ENCODE results near the gene NEK11.

NEK11 gene

DNA sequence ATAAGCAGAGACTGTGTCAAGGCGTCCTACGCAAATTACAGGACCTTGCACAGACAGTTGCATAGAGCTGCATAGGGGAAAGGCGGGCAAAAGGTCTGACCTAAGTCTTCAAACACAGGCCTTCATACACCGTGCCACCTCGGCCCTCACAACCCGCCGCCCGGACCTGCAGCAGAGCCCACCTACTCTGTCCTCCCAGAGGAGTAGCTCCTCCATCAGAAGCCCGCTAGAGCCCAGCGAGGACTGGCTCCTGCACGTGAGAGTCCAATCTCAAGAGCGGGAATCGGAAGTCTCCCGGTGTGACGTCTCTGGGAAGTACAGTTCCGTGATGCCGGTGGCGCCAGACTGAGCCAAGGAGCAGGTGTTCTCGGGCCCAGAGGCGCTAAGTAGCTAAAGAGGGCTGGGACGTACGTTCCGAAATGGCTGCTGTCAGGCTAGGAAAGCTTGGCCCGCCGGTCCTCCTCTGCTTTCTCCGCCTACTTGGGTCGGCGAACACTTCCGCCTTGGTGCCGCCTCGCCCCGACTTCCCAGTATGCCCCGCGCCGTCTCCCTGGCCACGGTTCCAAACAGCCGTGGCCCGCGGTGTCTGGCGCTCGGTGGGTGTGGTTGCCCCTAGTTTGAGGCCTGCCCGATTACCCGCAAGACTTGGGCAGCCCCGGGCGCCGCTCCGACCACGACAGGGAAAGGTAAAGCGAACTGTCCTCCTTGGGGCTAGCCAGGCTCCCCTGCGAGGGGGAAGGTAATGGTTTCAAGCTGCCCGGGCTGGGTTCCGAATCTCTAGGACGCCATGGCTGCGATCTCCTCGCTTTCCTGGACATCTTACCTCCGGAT, at the start of gene NEK11, which contains the start of gene ASTE1:
NEK11 (plus strand) TSS at position 557 of the 831 bp plus-strand sequence. CDS start 2,832 bp downstream, outside the sequence.
ASTE1 (minus strand) TSS at position 505 of the 831 bp plus-strand sequence. CDS start 1,519 bp downstream, outside the sequence.
- peak within 1 kb of the TSS; percentile 65 for H3K4me3 ChIP-seq (ENCODE audit: low read length)
- TF ChIP-seq ZNF274 (IDR thresholded peaks at IDR 0.05; ENCODE audit: low read depth, low read length): no peak

GRCh38 chr3:130979117-130979516, 47.6 kb upstream of the NEK11 start:
- no peak overlapping the region for H3K4me3 ChIP-seq (ENCODE audit: low read length)
- no peak for TF ChIP-seq ZNF274 (IDR thresholded peaks at IDR 0.05; ENCODE audit: low read depth, low read length)

GRCh38 chr3:130981469-130981868, 45.2 kb upstream of the NEK11 start:
- TF ChIP-seq ZNF274 (IDR thresholded peaks at IDR 0.05; ENCODE audit: low read depth, low read length): no peak

DNA sequence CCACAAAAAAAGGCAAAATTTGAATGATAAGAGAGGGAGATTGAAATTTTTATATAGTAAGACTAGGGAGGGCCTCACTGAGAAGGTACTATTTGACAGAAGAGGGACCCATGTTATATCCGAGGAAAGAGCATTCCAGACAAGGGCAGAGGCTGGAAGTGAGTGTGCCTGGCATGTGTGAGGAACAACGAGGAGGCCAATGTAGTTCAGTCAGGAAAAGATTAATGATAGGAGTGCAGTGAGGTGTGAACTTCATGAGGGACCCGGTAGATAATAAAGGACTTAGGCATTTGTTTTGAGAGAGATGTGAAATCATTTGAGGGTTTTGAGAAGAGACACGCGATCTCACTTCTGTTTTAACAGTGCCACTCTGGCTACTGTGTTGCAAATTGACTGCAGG, 36.4 kb upstream of the NEK11 start:
- no peak for TF ChIP-seq ZNF274 (IDR thresholded peaks at IDR 0.05; ENCODE audit: low read depth, low read length)
- H3K4me3 ChIP-seq (ENCODE audit: low read length): no peak overlapping the region

More at GRCh38 chr3:130981469-130981868, 45.2 kb upstream of the NEK11 start:
- no peak overlapping the region for H3K4me3 ChIP-seq (ENCODE audit: low read length)

GRCh38 chr3:130991126-130991525, 35.6 kb upstream of the NEK11 start:
- H3K4me3 ChIP-seq (ENCODE audit: low read length): no peak overlapping the region
- TF ChIP-seq ZNF274 (IDR thresholded peaks at IDR 0.05; ENCODE audit: low read depth, low read length): no peak

DNA sequence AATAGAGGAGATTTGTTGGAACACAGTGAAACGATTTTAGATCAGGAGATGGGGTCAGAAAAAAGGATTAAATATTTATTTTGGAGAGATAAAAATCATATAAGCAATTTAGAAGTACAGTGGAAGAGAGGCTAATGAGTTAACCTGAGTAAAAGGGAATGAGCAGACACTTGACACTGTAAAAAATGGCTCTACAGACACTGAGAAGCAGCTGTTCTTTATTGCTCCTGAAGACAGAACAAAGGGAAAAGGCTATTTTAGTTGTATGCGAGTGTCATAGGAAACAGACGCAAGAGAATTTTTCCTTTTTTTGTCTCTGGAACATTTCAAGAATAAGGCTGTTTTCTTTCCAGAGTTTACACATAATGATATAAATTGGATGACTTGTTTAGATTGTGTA, 34.3 kb upstream of the NEK11 start:
- no peak overlapping the region for H3K4me3 ChIP-seq (ENCODE audit: low read length)
- TF ChIP-seq ZNF274 (IDR thresholded peaks at IDR 0.05; ENCODE audit: low read depth, low read length): no peak

DNA sequence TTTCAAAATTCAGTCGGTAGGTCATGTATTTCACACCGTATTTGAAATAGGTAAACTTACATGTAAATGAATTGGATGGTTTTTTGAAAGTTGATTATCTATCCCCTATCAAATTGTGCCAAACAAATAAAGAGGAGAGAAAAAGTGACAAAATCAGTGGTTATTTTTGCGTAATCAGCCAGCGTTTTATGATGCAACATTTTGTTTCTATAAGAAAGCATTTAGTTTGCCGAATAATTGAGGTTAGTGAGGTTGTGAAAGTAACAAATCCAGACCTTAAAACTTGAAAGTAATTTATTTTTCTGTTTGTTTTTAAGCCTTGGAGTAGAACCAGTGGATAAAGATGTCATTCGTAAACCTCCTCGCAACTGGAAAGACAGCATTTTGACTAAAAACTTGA, 29.4 kb upstream of the NEK11 start:
- TF ChIP-seq ZNF274 (IDR thresholded peaks at IDR 0.05; ENCODE audit: low read depth, low read length): no peak

GRCh38 chr3:131001071-131001470, 25.6 kb upstream of the NEK11 start:
- no peak for TF ChIP-seq ZNF274 (IDR thresholded peaks at IDR 0.05; ENCODE audit: low read depth, low read length)
- H3K4me3 ChIP-seq (ENCODE audit: low read length): no peak overlapping the region

More for the DNA sequence above, 29.4 kb upstream of the NEK11 start:
- H3K4me3 ChIP-seq (ENCODE audit: low read length): no peak overlapping the region

GRCh38 chr3:131004603-131005002, 22.1 kb upstream of the NEK11 start:
- no peak overlapping the region for H3K4me3 ChIP-seq (ENCODE audit: low read length)
- no peak for TF ChIP-seq ZNF274 (IDR thresholded peaks at IDR 0.05; ENCODE audit: low read depth, low read length)

DNA sequence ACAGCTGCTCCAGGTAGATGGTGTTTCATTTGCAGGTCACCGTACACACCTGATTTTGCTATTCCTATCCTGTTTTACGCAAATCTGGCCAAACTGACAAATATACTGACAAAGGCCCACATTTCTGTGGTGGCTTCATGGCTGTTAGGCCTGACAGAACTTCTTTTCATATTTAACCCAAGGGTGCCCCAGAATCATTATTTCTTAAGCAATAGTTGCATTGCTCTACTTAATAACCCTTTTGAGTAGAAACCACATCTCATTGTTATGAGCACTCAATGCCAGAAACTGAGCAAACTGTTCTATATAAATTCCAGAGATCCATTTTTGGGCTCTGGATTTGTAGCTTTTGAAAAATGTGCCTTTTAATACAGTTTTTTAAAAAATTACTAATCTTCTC, 19.4 kb upstream of the NEK11 start:
- no peak for TF ChIP-seq ZNF274 (IDR thresholded peaks at IDR 0.05; ENCODE audit: low read depth, low read length)
- no peak overlapping the region for H3K4me3 ChIP-seq (ENCODE audit: low read length)

GRCh38 chr3:131007782-131008181, 18.9 kb upstream of the NEK11 start:
- no peak for TF ChIP-seq ZNF274 (IDR thresholded peaks at IDR 0.05; ENCODE audit: low read depth, low read length)
- H3K4me3 ChIP-seq (ENCODE audit: low read length): no peak overlapping the region

DNA sequence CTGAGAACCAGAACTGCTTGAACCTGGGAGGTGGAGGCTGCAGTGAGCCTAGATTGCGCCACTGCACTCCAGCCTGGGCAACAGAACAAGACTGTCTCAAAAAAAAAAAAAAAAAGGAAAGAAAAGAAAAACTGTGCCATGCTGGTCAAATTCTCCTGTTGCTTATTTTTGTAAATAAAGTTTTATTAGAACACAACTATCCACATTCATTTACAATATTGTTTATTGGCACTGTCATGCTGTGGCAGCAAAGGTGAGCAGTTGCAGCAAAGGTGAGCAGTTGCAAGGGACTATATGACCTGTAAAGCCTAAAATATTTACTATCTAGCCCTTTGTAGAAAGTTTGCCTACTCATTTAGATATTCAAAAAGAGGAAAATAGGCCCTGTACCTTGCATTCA, 18.4 kb upstream of the NEK11 start:
- H3K4me3 ChIP-seq (ENCODE audit: low read length): no peak overlapping the region
- TF ChIP-seq ZNF274 (IDR thresholded peaks at IDR 0.05; ENCODE audit: low read depth, low read length): no peak

DNA sequence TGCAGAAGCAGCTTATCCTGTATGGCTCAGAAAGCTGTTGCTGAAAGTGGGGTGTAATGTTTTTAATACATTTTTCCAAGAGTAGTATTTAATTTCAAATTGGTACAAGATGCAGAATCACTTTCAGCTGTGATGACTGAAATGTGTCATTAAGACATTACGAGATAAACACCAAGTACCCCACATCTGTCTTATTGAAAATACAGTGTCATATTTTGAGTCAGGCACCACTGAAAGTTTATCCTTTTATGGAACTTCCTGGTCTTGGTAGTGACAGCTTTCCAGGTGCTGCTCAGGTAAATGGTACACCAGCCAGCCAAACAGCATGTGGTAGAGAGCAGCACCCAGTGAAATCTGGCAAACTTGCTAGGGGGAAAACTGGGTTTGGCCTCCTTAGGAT, 17.0 kb upstream of the NEK11 start:
- TF ChIP-seq ZNF274 (IDR thresholded peaks at IDR 0.05; ENCODE audit: low read depth, low read length): no peak
- H3K4me3 ChIP-seq (ENCODE audit: low read length): no peak overlapping the region

- TF ChIP-seq ZNF274 (IDR thresholded peaks at IDR 0.05; ENCODE audit: low read depth, low read length): no peak
- H3K4me3 ChIP-seq (ENCODE audit: low read length): no peak overlapping the region
Measured at GRCh38 chr3:131018970-131019369, 7.7 kb upstream of the NEK11 start.

DNA sequence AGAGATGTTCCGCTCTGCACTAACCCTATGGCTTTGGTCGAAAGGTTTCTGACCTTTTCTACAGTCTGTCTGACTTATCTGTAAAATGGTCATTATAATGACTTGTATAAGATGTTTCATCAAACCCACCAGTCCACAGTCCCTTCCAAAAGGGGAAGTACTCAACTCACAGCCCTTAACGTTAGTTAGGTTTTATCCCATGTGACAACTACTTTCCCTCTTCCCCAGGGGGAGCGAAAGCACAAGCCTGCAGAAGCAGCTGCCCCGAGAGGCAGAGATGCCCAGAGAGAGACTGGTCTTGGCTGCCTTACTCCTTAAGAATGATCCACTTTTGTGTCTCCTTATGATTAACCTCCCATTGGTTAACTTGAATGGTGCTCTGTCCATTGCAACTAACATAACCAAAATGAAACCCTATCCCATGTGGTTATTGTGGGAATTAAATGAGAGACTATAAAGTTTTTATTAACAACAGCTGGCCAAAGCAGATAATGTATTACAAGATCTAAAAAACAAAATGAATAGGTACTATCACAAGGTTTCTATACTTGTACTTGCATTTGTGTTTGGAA, 6.5 kb upstream of the NEK11 start:
- no peak for TF ChIP-seq ZNF274 (IDR thresholded peaks at IDR 0.05; ENCODE audit: low read depth, low read length)
- no peak overlapping the region for H3K4me3 ChIP-seq (ENCODE audit: low read length)

Measured in GM08714 (cell line).